Calu3 (cell line): ENCODE results near the gene KAZN. TPM values are rescaled to one million over a fixed set of nuclear protein-coding genes. Genes with fewer than 3 reads are reported as not detected.

Experiments used
- BruUV-seq: library from RNA; stranded (reverse); fragments of 400-500 nt; replicated peaks from 2 replicates; lab custom pipeline; 2021; lab: Mats Ljungman, UMichigan
- CTCF ChIA-PET: fragments of 300-600 bp; sonication (Branson Sonifier 250); formaldehyde crosslinking; loops from one replicate; lab custom pipeline; 2022; ENCODE audit warnings: antibody characterized with exemption; lab: Charles Lee
- DNase-seq: peaks from one replicate; pipeline ENCODE4 v3.0.0; 2022
- H3K27ac Mint-ChIP-seq: one replicate; pipeline ENCODE4 v1.8.0; 2022; ENCODE audit warnings: mixed read lengths; ENCODE audit not compliant: unreplicated experiment
- H3K27me3 Mint-ChIP-seq: one replicate; pipeline ENCODE4 v1.8.0; 2022; ENCODE audit warnings: mixed read lengths; ENCODE audit not compliant: unreplicated experiment
- H3K36me3 Mint-ChIP-seq: one replicate; pipeline ENCODE4 v1.8.0; 2022; ENCODE audit warnings: mild to moderate bottlenecking, moderate library complexity, mixed read lengths; ENCODE audit not compliant: insufficient read depth, unreplicated experiment
- H3K4me1 Mint-ChIP-seq: one replicate; pipeline ENCODE4 v1.8.0; 2022; ENCODE audit warnings: mild to moderate bottlenecking, low read depth, mixed read lengths; ENCODE audit not compliant: unreplicated experiment
- H3K4me3 Mint-ChIP-seq: one replicate; pipeline ENCODE4 v1.8.0; 2022; ENCODE audit warnings: mild to moderate bottlenecking, low read depth, moderate library complexity, mixed read lengths; ENCODE audit not compliant: unreplicated experiment
- H3K9me3 Mint-ChIP-seq: one replicate; pipeline ENCODE4 v1.8.0; 2022; ENCODE audit warnings: low read depth, mixed read lengths; ENCODE audit not compliant: unreplicated experiment
- intact Hi-C: fragments of 100-400 bp; cut with micrococcal nuclease; formaldehyde crosslinking; loops from one replicate; pipeline ENCODE4 v1.10.0; 2022; ENCODE audit not compliant: unreplicated experiment
- total RNA-seq: library from RNA; stranded (reverse); gene quantifications from 2 replicates; pipeline ENCODE4 v1.2.3, GENCODE V29; 2022
- TF ChIP-seq, protein P1 (sequence below): fragments of 200-600 bp; IDR thresholded peaks from one replicate; pipeline ENCODE4 v1.8.0; 2022; ENCODE audit warnings: antibody characterized with exemption; ENCODE audit not compliant: unreplicated experiment

The KAZN gene
- total RNA-seq, 1 experiment from 2014 or later, result 3.6 TPM

DNA sequence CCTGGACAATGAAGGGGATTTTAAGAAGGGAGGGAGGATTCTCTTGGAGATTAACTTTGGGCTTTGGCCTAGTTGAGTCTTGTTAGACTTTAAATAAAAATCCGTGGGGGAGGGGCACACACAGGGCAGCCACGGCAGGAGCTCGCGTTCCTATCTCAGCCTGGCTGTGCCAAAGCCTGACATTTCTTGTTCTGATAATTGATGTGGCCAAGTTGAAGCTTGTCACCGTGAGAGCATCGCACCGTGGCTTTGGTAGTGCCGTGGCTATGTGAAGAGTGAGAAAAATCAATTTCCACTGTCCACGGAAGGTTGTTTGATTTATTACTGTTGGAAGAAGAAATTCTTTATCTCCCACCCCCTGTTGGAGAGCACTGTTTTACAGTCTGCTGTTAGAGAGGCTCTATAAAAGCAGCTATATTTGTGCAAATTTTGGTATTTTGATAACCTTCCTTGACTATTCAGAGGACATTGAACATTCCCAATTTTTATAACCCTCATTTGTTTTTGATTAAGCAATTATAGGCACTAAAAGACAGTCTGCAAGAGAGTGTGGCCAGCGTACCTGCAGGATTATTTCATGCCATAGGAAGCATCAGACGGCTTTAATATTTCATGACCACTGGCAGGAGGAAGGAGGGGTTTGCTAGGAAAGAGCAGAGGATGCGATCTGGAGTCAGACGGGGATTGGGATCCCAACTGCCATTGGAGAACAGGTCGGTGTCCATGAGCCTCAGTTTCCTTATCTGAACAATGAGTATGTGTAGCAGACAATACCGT lies 160.7 kb downstream of the KAZN start:
- no peaks in the 10 kb centered on the region for H3K36me3 Mint-ChIP-seq
- BruUV-seq, result no TSS peak
- TF ChIP-seq, protein P1, sequence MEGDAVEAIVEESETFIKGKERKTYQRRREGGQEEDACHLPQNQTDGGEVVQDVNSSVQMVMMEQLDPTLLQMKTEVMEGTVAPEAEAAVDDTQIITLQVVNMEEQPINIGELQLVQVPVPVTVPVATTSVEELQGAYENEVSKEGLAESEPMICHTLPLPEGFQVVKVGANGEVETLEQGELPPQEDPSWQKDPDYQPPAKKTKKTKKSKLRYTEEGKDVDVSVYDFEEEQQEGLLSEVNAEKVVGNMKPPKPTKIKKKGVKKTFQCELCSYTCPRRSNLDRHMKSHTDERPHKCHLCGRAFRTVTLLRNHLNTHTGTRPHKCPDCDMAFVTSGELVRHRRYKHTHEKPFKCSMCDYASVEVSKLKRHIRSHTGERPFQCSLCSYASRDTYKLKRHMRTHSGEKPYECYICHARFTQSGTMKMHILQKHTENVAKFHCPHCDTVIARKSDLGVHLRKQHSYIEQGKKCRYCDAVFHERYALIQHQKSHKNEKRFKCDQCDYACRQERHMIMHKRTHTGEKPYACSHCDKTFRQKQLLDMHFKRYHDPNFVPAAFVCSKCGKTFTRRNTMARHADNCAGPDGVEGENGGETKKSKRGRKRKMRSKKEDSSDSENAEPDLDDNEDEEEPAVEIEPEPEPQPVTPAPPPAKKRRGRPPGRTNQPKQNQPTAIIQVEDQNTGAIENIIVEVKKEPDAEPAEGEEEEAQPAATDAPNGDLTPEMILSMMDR, result no peak
- CTCF ChIA-PET, result no interaction called here
- intact Hi-C loops, result no loop called here
- no peaks in the 10 kb centered on the region for H3K4me1 Mint-ChIP-seq
- DNase-seq, result no peak
- peaks cover 12% of the 10 kb centered on the region for H3K27me3 Mint-ChIP-seq
- no peak overlapping the region for H3K27ac Mint-ChIP-seq
- no peak overlapping the region for H3K4me3 Mint-ChIP-seq
- H3K9me3 Mint-ChIP-seq, result no peaks in the 10 kb centered on the region

- BruUV-seq, result no TSS peak
- TF ChIP-seq, protein P1, result no peak
- Mint-ChIP-seq H3K27me3 (peaks cover 12% of the 10 kb centered on the region), H3K4me3 (no peak overlapping the region), H3K36me3 (no peaks in the 10 kb centered on the region), H3K27ac (no peak overlapping the region), H3K9me3 (no peaks in the 10 kb centered on the region), H3K4me1 (no peaks in the 10 kb centered on the region)
- CTCF ChIA-PET, result no interaction called here
- DNase-seq, result no peak
- intact Hi-C loops, result no loop called here
These were observed 161.4 kb downstream of the KAZN start for GRCh38 chr1:14759843-14760242.

GRCh38 chr1:14760780-14761179 lies 162.3 kb downstream of the KAZN start:
- DNase-seq, result no peak
- no TSS peak for BruUV-seq
- H3K4me1 Mint-ChIP-seq, result peaks cover 9% of the 10 kb centered on the region
- peaks cover under 1% of the 10 kb centered on the region for H3K9me3 Mint-ChIP-seq
- H3K27me3 Mint-ChIP-seq, result peaks cover 18% of the 10 kb centered on the region
- intact Hi-C loops, result no loop called here
- no peak overlapping the region for H3K4me3 Mint-ChIP-seq
- TF ChIP-seq, protein P1, result no peak
- no peaks in the 10 kb centered on the region for H3K36me3 Mint-ChIP-seq
- H3K27ac Mint-ChIP-seq, result no peak overlapping the region
- CTCF ChIA-PET, result no interaction called here

- CTCF ChIA-PET, result no interaction called here
- peaks cover 15% of the 10 kb centered on the region for H3K4me1 Mint-ChIP-seq
- TF ChIP-seq, protein P1, result no peak
These were observed 163.0 kb downstream of the KAZN start for GRCh38 chr1:14761291-14762153.

More at GRCh38 chr1:14761291-14762153, 163.0 kb downstream of the KAZN start:
- Mint-ChIP-seq H3K9me3 (peaks cover 3% of the 10 kb centered on the region), H3K4me3 (no peak overlapping the region), H3K36me3 (no peaks in the 10 kb centered on the region), H3K27ac (no peak overlapping the region), H3K27me3 (peaks cover 25% of the 10 kb centered on the region)
- no peak for DNase-seq
- no TSS peak for BruUV-seq
- intact Hi-C loops, result no loop called here
